HG03097 (cell line): ENCODE measurements around the gene ACTR2.
A peak's percentile ranks its signal among the peaks of the same experiment; 100 is the strongest.
"Not testable (repeated sequence)": the region's sequence is repeated elsewhere in the genome, so short reads cannot be mapped to it uniquely, and the experiment has no call there.

ENCODE experiments used
- ATAC-seq: cut with Tn5 transposase; IDR thresholded peaks from one replicate; pipeline ENCODE4 v1.9.1; 2021; ENCODE audit not compliant: unreplicated experiment, low FRiP score

ACTR2 gene

DNA sequence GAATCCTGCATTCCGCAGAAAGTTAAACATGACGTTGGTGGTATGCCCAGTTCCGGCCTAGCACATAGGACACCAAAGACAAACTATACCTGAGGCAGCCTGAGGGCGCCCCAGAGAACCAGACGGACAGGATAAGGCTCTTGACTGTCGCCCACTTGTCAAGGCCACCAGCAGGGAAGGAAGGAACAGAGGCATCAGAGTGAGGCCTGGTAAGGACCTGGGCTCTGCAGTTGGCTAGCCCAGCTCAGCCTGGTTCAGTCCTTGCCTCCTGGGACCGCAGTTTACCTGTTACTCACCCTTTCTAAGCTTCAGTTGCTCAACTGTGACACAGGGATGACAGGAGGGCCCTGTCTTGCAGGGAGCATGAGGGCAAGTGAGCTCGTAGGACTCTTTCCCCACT lies 82.1 kb downstream of the ACTR2 start:
- no peak for ATAC-seq

GRCh38 chr2:65311049-65311448 lies 83.4 kb downstream of the ACTR2 start:
- ATAC-seq: no peak

GRCh38 chr2:65311596-65311995 lies 84.0 kb downstream of the ACTR2 start:
- no peak for ATAC-seq

GRCh38 chr2:65313126-65313953 lies 85.7 kb downstream of the ACTR2 start:
- ATAC-seq: no peak

DNA sequence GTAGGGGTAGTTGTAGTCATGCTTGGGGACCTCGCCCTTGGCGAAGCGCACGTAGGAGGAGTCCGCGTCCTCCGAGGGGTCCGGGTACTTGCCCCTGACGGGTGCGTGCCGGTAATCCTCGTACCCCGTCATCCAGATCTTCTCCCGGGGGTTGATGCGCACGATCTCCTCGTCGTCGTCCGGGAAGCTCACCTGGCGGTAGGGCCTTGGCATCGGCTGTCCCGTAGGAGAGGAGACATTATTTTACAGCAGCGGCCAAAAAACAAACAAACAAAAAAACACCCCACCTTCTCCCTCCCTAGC lies 86.3 kb downstream of the ACTR2 start:
- ATAC-seq: no peak

GRCh38 chr2:65314801-65315441 lies 87.3 kb downstream of the ACTR2 start:
- no peak for ATAC-seq

DNA sequence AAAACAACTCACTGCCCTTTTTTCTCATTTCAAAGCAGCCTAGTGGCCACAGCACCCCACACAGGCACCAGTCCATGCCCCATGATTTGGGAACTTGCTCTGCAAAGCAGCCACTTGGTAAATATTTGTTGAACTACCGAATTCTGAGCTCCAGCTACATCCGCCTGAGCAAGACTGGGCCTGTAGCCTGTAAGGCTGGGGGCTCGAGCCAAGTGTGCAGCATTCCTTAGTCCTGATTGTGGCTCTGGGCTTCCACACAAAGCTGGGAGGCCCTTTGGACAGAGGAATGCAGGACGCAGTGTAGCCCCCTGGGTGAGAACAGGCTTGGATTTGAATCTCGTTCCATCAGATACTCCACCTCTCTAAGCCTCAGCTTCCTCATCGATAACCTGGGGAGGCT lies 88.4 kb downstream of the ACTR2 start:
- ATAC-seq: no peak

DNA sequence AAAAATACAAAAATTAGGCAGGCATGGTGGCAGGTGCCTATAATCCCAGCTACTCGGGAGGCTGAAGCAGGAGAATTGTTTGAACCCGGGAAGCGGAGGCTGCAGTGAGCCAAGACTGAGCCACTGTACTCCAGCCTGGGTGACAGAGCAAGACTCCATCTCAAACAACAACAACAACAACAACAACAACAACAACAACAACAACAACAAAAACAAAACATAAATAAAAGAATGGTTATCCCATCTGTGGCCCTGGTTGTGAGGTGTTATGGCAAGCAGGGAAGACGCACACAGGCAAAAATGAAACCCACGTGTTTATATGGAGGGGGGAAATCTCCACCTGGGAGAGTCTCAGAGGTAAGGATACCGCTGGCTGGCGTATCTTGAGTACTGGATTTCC lies 89.7 kb downstream of the ACTR2 start:
- ATAC-seq: not testable (repeated sequence)

GRCh38 chr2:65317841-65318240 lies 90.2 kb downstream of the ACTR2 start:
- ATAC-seq: no peak

DNA sequence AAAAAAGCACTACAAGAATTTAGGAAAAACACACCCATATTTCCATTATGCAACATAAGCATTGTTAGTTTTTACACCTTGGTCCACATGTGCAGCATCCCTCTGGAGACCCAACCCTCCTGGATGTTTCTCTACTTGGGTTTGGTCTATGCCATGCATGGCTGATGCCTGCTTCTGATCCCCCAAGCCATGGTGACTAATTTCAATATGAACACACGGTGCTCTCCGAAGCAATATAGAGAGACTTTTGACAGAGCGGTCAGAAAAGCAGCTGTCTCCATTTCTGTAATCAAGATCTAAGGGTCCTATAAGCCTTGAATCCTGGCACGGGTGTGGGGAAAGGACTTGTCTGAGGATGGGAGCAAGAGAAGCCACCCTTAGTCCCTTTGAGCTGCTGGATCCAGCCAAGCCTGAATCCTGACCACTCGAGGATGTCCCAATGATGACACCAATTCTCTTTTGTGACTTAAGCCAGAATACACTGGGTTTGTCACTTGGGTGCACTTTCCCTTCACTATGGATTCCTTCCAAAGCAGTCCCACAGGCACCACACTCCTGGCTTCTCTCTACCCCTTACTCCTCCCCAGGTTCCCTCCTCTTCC lies 91.5 kb downstream of the ACTR2 start:
- no peak for ATAC-seq

GRCh38 chr2:65319674-65320041 lies 92.0 kb downstream of the ACTR2 start:
- ATAC-seq: no peak

DNA sequence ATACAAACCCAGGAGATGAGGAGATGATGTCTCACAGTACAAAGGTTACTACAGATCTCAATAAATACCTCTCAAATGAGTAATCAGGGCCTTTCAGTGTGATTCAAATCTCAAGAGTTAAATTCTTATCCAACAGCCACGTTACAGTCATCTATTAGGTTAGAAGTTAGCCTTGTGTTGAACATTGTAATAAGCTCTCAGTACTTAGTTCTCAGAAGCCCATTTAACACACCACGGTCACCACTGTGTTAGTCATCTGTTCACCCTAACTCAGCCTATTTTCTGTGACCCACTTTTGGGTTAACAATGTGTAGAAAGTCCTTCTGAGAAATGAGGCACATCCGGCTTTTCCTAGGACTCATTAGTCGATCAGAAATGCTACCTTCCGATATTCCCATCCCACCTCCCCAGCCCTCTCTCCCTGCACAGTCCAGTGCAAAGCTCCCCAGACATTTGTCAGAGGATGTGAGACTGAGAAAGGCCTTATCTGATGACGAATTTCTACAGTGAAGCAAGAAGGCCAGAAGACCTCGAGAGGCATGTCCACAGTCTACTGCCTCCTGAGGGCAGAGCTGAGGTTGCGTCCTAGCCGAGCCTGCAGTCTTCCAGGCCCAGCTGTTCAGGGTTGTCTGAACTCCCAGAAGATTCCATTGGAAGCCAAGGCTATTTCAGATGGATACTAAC lies 92.6 kb downstream of the ACTR2 start:
- ATAC-seq: peak; percentile 56
